ENCODE results near the gene GDPD3.

- TF ChIP-seq POLR2A (IDR thresholded peaks at IDR 0.05) (no peak), CTCF (IDR thresholded peaks at IDR 0.05) (no peak), POLR2AphosphoS5 (IDR thresholded peaks at IDR 0.05) (no peak)
Observed at GRCh38 chr16:30110661-30111060, 2.7 kb downstream of the GDPD3 start.
